IPS DF 4.7 (cell line): ENCODE data around the gene TM6SF1.
"Not testable (repeated sequence)": the region's sequence is repeated elsewhere in the genome, so short reads cannot be mapped to it uniquely, and the experiment has no call there.

Source experiments
- DNase-seq: peaks from one replicate; pipeline ENCODE4 v3.0.0-alpha.2; 2013; ENCODE audit warnings: low spot score; ENCODE audit errors: extremely low read depth

Gene TM6SF1

DNA sequence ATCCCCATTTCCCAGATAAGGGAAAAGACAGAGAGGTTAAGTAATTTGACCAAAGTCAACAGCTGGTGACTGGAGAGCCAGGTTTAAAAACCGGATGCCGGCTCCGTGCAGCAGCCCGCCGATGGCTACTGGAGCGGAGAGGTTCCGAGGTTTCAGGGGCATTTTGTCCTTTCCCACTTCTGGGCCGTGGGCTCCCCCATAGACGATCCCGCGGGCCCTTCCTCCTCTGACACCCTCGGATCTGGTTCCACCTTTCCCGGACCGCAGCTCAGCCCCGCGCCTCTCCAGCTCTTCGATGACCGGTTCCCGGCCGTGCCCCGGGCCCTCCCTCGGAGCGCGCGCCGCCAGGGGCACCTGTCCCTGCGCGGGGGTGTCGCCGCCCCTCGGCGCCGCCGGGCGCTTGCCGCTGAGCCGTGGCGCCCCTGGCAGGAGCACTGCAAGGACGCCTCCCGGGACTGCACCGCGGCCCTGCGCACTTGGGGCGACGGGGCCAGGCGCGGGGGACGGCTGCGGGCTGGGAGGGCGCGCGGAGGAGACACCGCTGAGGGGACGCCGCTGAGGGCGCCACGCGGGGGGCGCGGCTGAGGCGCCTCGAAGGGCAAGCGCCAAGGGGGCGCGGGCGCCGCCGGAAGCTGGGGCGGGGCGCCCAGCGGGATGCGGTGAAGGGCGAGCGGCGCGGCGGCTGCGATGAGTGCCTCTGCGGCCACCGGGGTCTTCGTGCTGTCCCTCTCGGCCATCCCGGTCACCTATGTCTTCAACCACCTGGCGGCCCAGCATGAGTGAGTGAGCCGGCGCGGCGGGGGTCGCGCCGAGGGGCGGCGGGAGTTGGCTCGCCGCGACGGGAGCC lies at the start of gene TM6SF1:
TM6SF1 (plus strand) TSS at position 652 of the 847 bp plus-strand sequence; CDS start at position 688, 36 bp downstream.
- no peak for DNase-seq

GRCh38 chr15:83057696-83058376 lies 49.6 kb upstream of the TM6SF1 start:
- no peak for DNase-seq

GRCh38 chr15:83061680-83062079 lies 45.8 kb upstream of the TM6SF1 start:
- no peak for DNase-seq

DNA sequence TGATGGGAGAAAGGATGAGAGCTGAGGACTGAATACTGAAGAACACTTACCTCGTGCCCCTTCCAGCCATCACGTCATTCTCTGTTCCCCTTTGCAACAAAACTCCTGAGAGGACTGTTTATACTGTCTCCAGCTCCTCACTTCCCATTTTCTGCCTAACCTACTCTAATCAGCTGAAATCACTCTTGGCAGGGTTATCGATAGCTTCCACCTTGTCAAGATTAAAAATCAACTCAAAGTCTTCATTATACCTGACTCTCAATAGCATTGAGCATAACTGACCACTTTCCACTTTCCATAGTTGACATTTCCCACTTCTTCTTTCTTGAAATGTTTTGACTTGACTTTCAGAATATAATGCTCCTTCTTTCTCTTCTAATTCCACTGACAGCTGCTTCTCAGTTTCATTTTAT lies 44.7 kb upstream of the TM6SF1 start:
- DNase-seq, result no peak

GRCh38 chr15:83063551-83063950 lies 43.9 kb upstream of the TM6SF1 start:
- DNase-seq, result no peak

DNA sequence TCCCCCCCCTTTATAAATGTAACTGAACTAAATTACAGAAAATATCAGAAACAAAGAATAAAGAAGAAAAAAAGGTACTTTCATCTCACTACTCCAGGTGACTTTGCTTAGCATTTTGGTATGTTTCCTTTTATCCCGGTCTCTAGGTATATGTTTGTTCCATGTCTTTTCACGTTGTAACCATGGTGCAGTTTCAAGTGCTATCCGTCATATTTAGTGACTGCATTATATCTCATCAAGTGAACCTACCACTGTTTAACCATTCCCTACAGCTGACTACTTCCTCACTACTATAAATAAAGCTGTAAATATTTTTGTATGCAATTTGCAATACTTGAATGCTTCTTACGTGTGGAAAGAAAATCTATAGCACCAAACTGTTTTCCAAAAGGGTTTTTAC lies 42.6 kb upstream of the TM6SF1 start:
- no peak for DNase-seq

DNA sequence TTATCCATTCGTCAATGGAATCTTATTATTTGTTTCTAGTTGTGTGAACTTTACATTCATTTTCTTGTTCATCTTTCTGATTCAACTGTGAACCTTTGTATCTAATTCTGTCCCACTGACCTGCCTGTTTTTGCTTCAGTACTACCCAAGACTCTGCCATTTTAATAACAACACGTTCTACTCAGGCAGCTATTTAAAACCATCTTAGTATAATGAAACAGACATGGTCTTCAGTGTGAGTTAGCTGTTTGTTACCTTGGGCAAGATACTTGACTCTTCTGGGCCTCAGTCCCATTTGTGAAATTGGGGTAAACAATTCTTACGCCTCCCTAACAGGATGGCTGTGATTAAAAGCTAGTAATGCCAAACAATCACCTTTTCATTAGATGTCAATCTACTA lies 42.0 kb upstream of the TM6SF1 start:
- DNase-seq, result no peak

- no peak for DNase-seq
Measured at GRCh38 chr15:83066034-83066733, 41.3 kb upstream of the TM6SF1 start.

DNA sequence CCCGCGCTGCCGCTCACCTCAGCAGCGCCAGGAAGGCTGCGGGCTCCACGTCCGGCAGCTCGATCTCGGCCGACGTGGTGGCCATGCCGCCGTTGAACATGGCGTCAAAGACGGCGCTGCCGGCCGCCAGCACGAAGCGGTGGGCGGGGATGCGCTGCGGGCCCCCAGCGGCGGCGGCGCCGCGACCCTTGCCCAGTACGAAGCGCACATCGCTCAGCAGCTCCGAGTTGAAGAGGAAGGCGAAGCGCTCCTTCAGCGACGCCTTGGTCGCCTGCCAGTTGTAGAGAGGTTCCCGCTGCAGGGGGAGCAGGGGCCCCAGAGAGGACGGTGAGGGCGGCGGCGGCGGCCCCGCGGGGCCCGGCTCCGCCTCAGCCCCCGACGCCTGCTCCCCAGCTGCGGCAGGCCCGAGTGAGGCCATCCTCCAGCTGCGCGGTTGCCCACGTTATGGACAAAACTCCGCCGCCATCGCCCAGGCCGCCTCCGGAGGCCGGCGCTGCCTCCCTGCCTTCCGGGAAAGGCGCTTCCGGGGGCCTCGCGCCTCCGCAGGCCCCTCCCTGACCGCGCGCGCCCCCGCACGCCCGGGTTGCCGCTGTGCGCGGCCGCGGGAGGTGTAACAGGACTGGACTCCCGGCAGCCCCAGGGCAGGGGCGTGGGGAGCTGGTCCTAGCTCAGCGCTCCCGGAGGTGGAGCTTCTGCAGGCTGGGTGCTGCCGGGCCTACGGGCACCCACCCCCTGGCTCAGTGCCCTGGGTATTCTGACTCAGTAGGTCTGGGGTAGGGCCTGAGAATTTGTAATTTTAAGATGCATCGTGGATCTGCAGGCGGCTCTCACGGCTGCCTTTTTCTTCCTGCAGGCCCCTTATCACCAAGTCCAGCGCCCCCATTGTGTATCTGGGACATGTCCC lies 40.5 kb upstream of the TM6SF1 start, which contains the start of gene BTBD1:
BTBD1 (minus strand) TSS at position 519 of the 904 bp plus-strand sequence; CDS start at position 418, 101 bp downstream.
- DNase-seq, result no peak

GRCh38 chr15:83067638-83067962 lies 39.8 kb upstream of the TM6SF1 start:
- DNase-seq, result no peak

DNA sequence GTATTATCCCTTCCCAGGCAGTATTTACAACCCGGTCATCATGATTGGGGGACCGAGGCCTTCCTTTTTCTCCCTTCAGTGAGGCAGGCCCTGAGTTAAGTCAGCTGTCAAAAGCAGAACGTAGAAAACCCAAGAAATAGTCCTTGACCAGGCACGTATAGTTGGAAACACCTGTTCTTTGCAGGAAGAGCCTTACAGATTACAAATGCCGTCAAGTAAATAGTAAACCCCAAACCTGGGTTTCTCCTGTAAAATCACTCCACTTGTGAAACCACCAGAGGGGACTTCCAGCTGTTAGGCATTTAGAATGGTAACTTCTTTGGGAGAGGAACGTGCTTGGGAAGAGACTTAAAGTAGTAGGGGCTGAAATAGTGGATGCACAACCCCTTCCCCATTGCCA lies 39.4 kb upstream of the TM6SF1 start:
- DNase-seq, result no peak

DNA sequence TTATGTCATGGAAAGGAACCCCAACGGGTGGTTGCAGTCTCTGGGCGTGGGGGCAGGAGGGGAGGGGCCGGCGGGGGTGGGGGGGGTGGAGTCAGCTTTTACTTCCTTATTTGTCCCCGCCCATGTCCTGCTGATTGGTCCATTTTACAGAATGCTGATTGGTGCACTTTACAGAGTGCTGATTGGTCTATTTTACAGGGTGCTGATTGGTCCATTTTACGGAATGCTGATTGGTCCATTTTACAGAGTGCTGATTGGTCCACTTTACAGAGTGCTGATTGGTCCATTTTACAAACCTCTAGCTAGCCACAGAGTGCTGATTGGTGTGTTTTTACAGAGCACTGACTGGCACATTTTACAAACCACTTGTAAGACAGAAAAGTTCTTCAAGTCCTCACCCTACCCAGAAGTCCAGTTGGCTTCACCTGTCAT lies 38.2 kb upstream of the TM6SF1 start:
- DNase-seq, result not testable (repeated sequence)

- no peak for DNase-seq
Measured at GRCh38 chr15:83077491-83078230, 29.8 kb upstream of the TM6SF1 start.

GRCh38 chr15:83078712-83079111 lies 28.7 kb upstream of the TM6SF1 start:
- no peak for DNase-seq

- DNase-seq, result no peak
Measured at GRCh38 chr15:83081256-83082014, 26.0 kb upstream of the TM6SF1 start.

DNA sequence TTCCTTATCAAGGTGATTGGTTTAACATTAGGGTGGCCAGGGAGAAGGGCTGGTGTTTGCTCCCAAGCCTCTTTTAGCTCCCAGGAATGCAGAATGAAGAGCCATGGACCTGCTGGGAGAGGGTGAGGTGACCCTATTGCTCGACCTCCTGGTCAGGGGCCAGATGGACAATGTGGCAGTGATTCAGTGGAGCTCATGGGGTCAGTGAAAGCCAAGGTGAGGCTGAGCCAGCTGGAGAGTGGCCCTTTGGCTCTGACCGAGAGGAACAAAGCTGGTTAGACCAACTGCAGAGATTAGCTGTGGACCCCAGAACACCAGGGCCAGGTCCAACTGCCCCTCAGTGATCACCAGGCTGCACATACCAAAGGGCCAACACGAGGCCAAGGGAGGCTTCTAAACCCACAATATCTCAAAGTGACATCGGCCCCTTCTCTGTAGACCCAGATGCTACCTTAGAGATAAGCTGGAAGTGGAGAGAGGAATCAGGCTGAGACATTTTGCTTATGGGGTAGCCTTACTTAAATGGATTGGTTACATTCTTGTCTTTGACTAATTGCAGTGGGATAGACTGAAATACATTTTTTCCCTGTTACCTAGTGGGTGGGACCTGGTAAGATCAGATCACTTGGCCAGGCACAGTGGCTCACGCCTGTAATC lies 24.6 kb upstream of the TM6SF1 start:
- DNase-seq, result no peak

DNA sequence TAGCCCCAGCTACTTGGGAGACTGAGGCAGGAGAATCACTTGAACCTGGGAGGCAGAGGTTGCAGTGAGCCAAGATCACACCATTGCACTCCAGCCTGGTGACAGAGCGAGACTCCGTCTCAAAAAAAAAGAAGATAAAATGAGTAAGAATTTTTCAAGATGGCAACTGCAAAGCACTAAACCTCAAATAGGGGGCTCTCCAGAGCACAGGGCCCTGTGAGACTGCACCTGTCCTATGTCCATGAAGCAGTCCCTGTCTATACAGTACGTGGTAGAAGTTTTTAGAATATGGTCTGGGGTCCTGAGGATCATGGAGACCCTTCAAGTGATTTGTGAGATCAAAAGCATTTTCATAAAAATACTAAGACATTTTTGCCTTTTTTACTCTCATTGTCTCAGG lies 22.0 kb upstream of the TM6SF1 start:
- DNase-seq, result not testable (repeated sequence)

- DNase-seq, result not testable (repeated sequence)
Measured at GRCh38 chr15:83085864-83086552, 21.4 kb upstream of the TM6SF1 start.
